GM15510 (cell line): Measurements from ENCODE around the gene IGFBP7.

Experiments used
- POLR2A ChIP-seq: IDR thresholded peaks from 3 replicates; pipeline ENCODE4 v1.6.1; 2011; ENCODE audit warnings: borderline replicate concordance; ENCODE audit not compliant: insufficient read length; ENCODE audit errors: extremely low read depth

Gene IGFBP7

DNA sequence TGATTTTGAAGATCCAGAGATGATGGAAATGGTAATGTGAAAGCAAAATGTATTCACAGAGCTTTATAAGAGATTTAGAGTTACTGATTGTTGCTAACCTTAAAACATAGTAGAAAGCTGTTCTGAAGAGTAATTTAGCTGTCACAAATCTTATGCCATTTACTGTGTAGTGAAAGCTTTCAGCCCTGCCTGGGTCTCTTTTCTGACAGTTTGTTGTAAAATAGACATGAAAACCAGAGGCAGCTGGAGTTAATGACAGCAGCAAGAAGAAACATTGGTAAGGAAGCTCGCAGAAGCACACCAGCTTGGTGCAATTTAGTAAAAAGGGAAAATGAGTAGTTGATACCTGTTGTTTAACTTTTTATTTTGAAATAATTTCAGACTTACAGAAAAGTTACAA is 110.4 kb downstream of the IGFBP7 start:
- no peak for TF ChIP-seq POLR2A

GRCh38 chr4:56995525-56995924 is 114.7 kb downstream of the IGFBP7 start:
- no peak for TF ChIP-seq POLR2A

DNA sequence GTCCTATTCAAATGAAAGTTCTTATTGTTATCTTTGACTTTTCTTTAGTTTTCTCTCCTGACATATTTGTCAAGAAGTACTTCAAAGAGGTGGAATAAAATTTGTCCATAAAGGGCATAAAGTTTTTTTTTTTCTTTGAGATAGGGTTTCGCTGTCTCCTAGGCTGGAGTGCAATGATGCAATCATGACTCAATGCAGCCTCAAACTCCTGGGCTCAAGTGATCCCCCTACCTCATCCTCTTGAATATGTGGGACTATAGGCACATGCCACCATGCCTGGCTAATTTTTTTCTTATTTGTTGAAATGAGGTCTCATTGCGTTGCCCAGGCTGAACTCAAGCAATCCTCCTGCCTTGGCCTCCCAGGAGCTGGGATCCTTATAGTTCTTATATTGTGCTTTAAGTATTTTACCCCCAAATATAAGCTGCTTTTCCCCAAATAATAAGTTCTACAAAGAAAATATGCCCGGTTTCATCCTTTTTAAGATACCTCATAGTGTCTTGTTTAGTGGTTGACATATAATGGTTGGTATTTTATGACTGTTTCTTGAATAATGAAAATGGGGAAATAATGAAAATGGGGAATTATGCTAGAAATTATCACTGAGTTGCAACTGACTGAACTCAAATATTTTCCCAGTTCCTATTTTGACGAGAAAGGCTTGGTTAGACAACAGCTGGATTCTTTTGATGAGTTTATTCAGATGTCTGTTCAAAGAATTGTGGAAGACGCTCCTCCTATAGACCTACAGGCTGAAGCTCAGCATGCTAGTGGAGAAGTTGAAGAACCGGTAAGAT is 119.9 kb downstream of the IGFBP7 start:
- no peak for TF ChIP-seq POLR2A

DNA sequence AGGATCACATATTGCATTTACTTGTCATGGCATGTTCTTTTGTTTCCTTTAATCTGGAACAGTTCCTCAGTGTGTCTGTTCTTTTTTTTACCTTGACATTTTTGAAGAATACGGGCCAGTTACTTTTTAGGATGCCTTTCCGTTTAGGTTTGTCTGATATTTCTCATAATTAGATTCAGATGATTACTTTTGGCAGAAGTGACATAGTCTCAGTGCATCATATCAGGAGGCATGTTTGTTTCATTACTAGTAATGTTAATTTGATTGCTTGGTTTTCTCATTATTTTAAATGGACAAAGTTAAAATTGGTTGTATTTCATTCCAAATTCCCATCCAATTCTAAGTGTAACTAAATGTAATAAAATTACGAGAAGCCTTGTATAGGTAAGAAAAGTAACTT is 123.2 kb downstream of the IGFBP7 start:
- no peak for TF ChIP-seq POLR2A

- no peak for TF ChIP-seq POLR2A
Measured at GRCh38 chr4:56986192-56986591, 124.0 kb downstream of the IGFBP7 start.

DNA sequence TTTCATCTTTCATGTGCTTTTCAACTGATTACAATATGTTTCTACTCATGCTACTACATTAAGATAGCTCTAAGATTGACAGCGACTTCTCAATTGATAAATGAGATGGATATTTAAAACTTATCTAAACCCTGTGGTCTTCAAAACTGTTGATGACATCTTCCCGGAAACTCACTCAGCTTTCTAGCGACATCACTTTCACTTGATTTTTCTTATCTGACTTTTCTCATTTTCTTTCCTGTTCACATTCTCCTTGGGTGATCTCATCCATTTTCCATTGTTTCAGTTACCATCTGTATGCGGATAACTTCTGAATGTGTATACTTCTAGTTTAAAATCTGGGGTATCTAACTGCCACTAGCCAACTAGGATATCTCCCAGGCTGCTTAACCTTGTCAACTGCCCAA is 128.4 kb downstream of the IGFBP7 start:
- TF ChIP-seq POLR2A = no peak
